Stimulated activated memory B cell treated with anti-CD40 and anti-IgM and Interleukin-4, amounts not matched to agents 10 μg/mL and 1 μg/mL and 100 μg/mL, for 72 hours (primary cell): ENCODE results near the gene ANKIB1.
"Not testable (repeated sequence)": the region's sequence is repeated elsewhere in the genome, so short reads cannot be mapped to it uniquely, and the experiment has no call there.

Source experiments
- ATAC-seq: fragments of 150-1000 bp; cut with Tn5 transposase; 2 replicates; pipeline ENCODE4 v1.10.0; 2021
- H3K27ac Mint-ChIP-seq: one replicate; pipeline ENCODE4 v1.8.0; 2022; ENCODE audit warnings: mild to moderate bottlenecking, mixed read lengths
- H3K27me3 Mint-ChIP-seq: one replicate; pipeline ENCODE4 v1.8.0; 2022; ENCODE audit warnings: mixed read lengths
- H3K36me3 Mint-ChIP-seq: one replicate; pipeline ENCODE4 v1.8.0; 2022; ENCODE audit warnings: mixed read lengths
- H3K4me1 Mint-ChIP-seq: one replicate; pipeline ENCODE4 v1.8.0; 2022; ENCODE audit warnings: mixed read lengths
- H3K4me3 Mint-ChIP-seq: one replicate; pipeline ENCODE4 v1.8.0; 2022; ENCODE audit warnings: mild to moderate bottlenecking, moderate library complexity, mixed read lengths
- H3K9me3 Mint-ChIP-seq: one replicate; pipeline ENCODE4 v1.8.0; 2022; ENCODE audit warnings: mixed read lengths

Gene ANKIB1

GRCh38 chr7:92251181-92251580, 5.4 kb downstream of the ANKIB1 start:
- no peak overlapping the region for H3K4me3 Mint-ChIP-seq
- peaks cover 52% of the 10 kb centered on the region for H3K4me1 Mint-ChIP-seq
- no peak overlapping the region for H3K27ac Mint-ChIP-seq

GRCh38 chr7:92253251-92253650, 7.5 kb downstream of the ANKIB1 start:
- Mint-ChIP-seq H3K36me3 (peaks cover 31% of the 10 kb centered on the region), H3K4me1 (peaks cover 41% of the 10 kb centered on the region), H3K27ac (no peak overlapping the region), H3K9me3 (peaks cover 3% of the 10 kb centered on the region), H3K4me3 (no peak overlapping the region), H3K27me3 (no peaks in the 10 kb centered on the region)
- ATAC-seq = no peak

More at GRCh38 chr7:92251181-92251580, 5.4 kb downstream of the ANKIB1 start:
- Mint-ChIP-seq H3K9me3 (peaks cover 3% of the 10 kb centered on the region), H3K27me3 (no peaks in the 10 kb centered on the region), H3K36me3 (peaks cover 31% of the 10 kb centered on the region)
- ATAC-seq = no peak

- H3K27ac Mint-ChIP-seq, H3K9me3 Mint-ChIP-seq, H3K27me3 Mint-ChIP-seq, H3K4me3 Mint-ChIP-seq, ATAC-seq: not testable (repeated sequence)
- H3K4me1 Mint-ChIP-seq = peaks cover 44% of the 10 kb centered on the region
- peaks cover 33% of the 10 kb centered on the region for H3K36me3 Mint-ChIP-seq
These were observed 9.0 kb downstream of the ANKIB1 start for GRCh38 chr7:92254800-92255199.

DNA sequence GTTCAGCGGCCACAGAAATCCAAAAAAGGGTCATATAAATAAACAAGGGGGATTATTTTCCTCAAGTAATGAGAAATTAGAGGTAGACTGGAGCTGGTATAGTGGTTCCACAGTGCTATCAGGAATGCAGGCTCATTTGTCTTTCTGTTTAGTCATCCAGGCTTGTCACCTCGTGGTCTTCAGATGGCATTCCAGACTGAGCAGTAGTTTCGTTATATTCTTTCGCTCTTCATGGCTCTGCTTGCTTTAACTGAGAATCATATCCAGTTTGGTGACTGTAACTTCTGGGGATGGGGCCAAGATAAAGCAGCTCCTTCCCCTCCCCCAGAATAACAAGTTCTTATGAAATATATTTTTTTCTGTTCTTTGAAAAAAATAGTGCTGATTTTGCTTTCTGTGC, 9.5 kb downstream of the ANKIB1 start:
- no peaks in the 10 kb centered on the region for H3K27me3 Mint-ChIP-seq
- H3K4me3 Mint-ChIP-seq = no peak overlapping the region
- H3K36me3 Mint-ChIP-seq = peaks cover 38% of the 10 kb centered on the region
- no peak for ATAC-seq
- peaks cover 3% of the 10 kb centered on the region for H3K9me3 Mint-ChIP-seq
- H3K27ac Mint-ChIP-seq = no peak overlapping the region
- H3K4me1 Mint-ChIP-seq = peaks cover 49% of the 10 kb centered on the region

DNA sequence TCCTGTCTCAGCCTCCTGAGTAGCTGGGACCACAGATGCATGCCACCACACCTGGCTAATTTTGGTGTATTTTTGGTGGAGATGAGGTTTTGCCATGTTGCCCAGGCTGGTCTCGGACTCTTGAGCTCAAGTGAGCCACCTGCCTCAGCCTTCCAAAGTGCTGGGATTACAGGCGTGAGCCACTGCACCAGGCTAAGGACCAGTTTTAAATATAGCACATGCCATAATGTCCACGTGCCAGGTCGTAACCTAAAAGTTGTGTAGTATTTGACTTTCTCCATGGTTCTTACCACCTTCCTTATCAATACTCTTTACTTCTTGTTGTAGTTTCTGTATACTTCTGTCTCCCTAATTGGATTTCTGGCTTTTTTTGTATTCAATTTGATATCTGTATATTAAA, 13.3 kb downstream of the ANKIB1 start:
- Mint-ChIP-seq H3K4me1 (peaks cover 30% of the 10 kb centered on the region), H3K4me3 (no peak overlapping the region), H3K9me3 (peaks cover 3% of the 10 kb centered on the region), H3K27me3 (no peaks in the 10 kb centered on the region), H3K27ac (no peak overlapping the region), H3K36me3 (peaks cover 32% of the 10 kb centered on the region)
- no peak for ATAC-seq

DNA sequence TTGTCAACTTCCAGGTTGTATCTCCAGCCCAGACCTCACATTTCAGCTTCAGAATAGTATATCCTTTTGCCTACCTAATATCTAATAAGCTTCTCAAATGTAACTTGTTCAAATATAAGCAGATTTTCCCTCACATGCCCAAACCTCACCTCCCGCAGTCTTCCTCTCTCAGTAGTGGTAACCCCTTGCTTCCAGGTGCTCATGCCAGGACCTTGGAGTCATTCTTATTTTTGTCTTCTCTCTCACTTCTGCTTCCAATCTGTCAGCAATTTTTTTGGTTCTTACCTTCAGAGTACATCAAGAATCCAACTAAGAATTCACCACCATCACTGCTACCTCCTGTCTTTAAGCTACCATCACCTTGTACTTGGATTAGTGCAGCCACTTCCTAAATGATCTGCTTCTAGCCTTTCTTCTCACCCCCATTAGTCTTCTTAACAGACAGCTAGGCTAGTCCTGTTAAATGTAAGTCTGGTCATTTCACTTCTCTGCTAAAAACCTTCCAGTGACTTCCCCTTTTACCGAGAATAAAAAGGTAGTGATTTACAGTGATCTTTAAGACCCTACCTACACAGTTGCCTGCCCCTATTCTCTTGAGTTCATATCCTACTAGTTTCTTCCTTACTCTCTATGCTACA, 14.0 kb downstream of the ANKIB1 start:
- peak; percentile 31 for ATAC-seq
- Mint-ChIP-seq H3K36me3 (peaks cover 32% of the 10 kb centered on the region), H3K4me3 (no peak overlapping the region), H3K27ac (peak overlapping the region; percentile 13), H3K9me3 (peaks cover 3% of the 10 kb centered on the region), H3K27me3 (no peaks in the 10 kb centered on the region), H3K4me1 (peaks cover 29% of the 10 kb centered on the region)

GRCh38 chr7:92260248-92260781, 14.5 kb downstream of the ANKIB1 start:
- Mint-ChIP-seq H3K36me3 (peaks cover 26% of the 10 kb centered on the region), H3K27me3 (no peaks in the 10 kb centered on the region)

GRCh38 chr7:92266415-92267241, 20.9 kb downstream of the ANKIB1 start:
- no peak overlapping the region for H3K4me3 Mint-ChIP-seq
- no peak for ATAC-seq
- peaks cover 12% of the 10 kb centered on the region for H3K36me3 Mint-ChIP-seq
- H3K27me3 Mint-ChIP-seq = no peaks in the 10 kb centered on the region
- peaks cover 6% of the 10 kb centered on the region for H3K4me1 Mint-ChIP-seq
- no peak overlapping the region for H3K27ac Mint-ChIP-seq
- no peaks in the 10 kb centered on the region for H3K9me3 Mint-ChIP-seq

More at GRCh38 chr7:92260248-92260781, 14.5 kb downstream of the ANKIB1 start:
- Mint-ChIP-seq H3K9me3 (no peaks in the 10 kb centered on the region), H3K27ac (peak overlapping the region; percentile 13), H3K4me3 (no peak overlapping the region), H3K4me1 (peaks cover 23% of the 10 kb centered on the region)
- no peak for ATAC-seq

GRCh38 chr7:92268921-92269320, 23.1 kb downstream of the ANKIB1 start:
- Mint-ChIP-seq H3K36me3 (peaks cover 23% of the 10 kb centered on the region), H3K4me1 (peaks cover 14% of the 10 kb centered on the region), H3K4me3 (no peak overlapping the region), H3K9me3 (no peaks in the 10 kb centered on the region), H3K27me3 (no peaks in the 10 kb centered on the region), H3K27ac (no peak overlapping the region)
- no peak for ATAC-seq

DNA sequence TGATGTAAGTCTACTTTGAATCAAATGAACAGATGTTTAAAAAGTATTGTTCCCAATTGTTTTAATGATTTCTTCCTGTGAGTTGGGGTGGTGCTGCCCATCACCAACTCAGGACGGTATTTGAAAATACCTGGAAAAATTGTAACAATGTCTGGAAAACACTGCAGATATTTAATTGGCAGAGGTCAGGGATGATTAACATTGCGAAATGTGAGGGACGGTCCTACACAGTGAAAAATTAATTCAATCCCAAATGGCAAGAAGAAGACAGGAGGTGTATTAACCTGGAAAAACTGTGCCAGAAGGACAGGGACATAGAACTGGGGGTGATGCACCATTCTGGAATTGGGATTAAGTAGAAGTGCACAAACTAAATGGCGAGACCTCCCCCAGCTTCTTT, 29.6 kb downstream of the ANKIB1 start:
- no peak overlapping the region for H3K27ac Mint-ChIP-seq
- peaks cover 21% of the 10 kb centered on the region for H3K36me3 Mint-ChIP-seq
- H3K4me1 Mint-ChIP-seq = peaks cover 35% of the 10 kb centered on the region
- peaks cover 5% of the 10 kb centered on the region for H3K9me3 Mint-ChIP-seq
- H3K27me3 Mint-ChIP-seq = no peaks in the 10 kb centered on the region
- ATAC-seq = no peak
- H3K4me3 Mint-ChIP-seq = no peak overlapping the region

DNA sequence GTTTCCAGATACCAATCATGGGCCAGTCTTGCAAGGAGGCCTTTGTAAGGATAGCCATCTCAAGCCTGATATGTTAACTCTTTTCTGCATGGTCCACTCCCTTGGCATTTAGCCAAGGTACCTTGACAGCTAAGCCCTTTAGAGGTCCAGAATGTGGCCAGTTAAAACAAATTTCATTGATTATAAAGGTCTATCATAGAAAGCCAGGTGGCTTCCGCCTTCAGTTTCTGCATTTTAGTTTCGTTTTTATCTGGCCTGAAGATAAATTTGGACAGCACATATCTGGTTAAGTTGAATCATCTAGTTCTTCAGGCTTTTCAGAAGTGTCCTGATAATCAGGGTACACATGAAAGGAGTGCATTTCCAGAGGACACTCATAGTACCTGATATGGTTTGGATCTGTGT, 30.7 kb downstream of the ANKIB1 start:
- Mint-ChIP-seq H3K4me3 (peak overlapping the region; percentile 11), H3K27me3 (no peaks in the 10 kb centered on the region), H3K36me3 (peaks cover 28% of the 10 kb centered on the region), H3K27ac (peak overlapping the region; percentile 51), H3K4me1 (peaks cover 33% of the 10 kb centered on the region), H3K9me3 (peaks cover 11% of the 10 kb centered on the region)
- peak; percentile 68 for ATAC-seq

DNA sequence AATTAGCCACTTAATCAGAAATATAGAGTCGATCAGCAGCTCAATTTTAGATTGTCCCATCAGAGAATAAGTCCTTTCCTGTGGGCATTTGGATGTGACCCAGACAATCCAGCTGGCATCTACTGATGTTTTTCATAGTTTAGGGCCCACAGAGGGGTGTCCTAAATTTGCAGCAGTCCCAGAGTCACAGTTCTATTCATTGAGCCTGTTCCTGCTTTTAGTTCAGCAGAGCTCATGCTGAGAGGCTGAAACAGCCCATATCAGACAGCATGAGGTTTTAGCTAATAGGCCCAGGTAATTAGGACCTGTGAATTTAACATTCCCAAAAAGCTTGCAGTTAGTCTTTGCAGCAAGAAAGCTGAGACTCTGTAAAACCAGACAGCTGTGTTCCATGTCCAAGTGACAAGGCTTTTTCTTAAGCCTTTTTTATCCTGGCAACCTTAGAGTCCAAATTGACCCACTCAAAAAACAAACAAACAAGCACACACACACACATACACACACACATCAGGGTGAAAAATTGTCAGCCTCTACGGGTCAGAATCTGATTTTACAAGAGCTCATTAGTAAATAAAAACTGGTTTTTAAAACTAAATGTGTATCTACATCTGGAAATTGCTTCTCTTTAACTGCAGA, 33.7 kb downstream of the ANKIB1 start:
- no peak for ATAC-seq
- Mint-ChIP-seq H3K27me3 (no peaks in the 10 kb centered on the region), H3K9me3 (peaks cover 11% of the 10 kb centered on the region), H3K36me3 (peaks cover 20% of the 10 kb centered on the region), H3K4me3 (no peak overlapping the region), H3K27ac (no peak overlapping the region), H3K4me1 (peaks cover 29% of the 10 kb centered on the region)

- ATAC-seq = no peak
- Mint-ChIP-seq H3K9me3 (peaks cover 11% of the 10 kb centered on the region), H3K27ac (no peak overlapping the region), H3K36me3 (peaks cover 23% of the 10 kb centered on the region), H3K4me1 (peaks cover 23% of the 10 kb centered on the region), H3K4me3 (no peak overlapping the region), H3K27me3 (no peaks in the 10 kb centered on the region)
These were observed 35.3 kb downstream of the ANKIB1 start for GRCh38 chr7:92281031-92281430.

- no peak overlapping the region for H3K27ac Mint-ChIP-seq
- peaks cover 30% of the 10 kb centered on the region for H3K36me3 Mint-ChIP-seq
- ATAC-seq = no peak
These were observed 36.5 kb downstream of the ANKIB1 start for GRCh38 chr7:92282221-92282814.

DNA sequence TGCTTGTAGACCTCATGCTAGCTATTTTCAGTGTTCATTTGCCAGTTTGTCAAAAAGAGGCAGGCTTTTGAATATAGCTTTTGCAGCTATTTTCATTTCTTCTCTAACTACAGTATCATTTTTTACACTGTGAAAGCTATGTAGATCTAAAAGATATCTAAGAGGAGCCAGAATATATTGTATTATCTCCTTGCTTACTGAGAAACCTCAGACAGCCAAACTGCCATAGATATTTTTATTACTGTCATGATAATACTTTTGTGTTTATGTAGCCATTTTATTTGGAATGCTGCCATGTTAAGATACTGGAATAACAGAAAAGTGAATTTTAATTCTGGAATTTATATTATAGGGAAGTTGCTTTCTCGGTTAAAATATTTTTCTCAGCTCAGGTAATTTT, 37.2 kb downstream of the ANKIB1 start:
- H3K9me3 Mint-ChIP-seq = peaks cover 11% of the 10 kb centered on the region
- no peak overlapping the region for H3K4me3 Mint-ChIP-seq
- H3K27ac Mint-ChIP-seq = no peak overlapping the region
- H3K36me3 Mint-ChIP-seq = peaks cover 34% of the 10 kb centered on the region
- no peaks in the 10 kb centered on the region for H3K27me3 Mint-ChIP-seq
- ATAC-seq = no peak
- peaks cover 11% of the 10 kb centered on the region for H3K4me1 Mint-ChIP-seq

More at GRCh38 chr7:92282221-92282814, 36.5 kb downstream of the ANKIB1 start:
- no peak overlapping the region for H3K4me3 Mint-ChIP-seq
- peaks cover 11% of the 10 kb centered on the region for H3K9me3 Mint-ChIP-seq
- peaks cover 11% of the 10 kb centered on the region for H3K4me1 Mint-ChIP-seq
- H3K27me3 Mint-ChIP-seq = no peaks in the 10 kb centered on the region
